HG02588 (cell line): Measurements from ENCODE around the gene MARCKS.
A peak's percentile ranks its signal among the peaks of the same experiment; 100 is the strongest.

Experiments
- ATAC-seq: cut with Tn5 transposase; IDR thresholded peaks from one replicate; pipeline ENCODE4 v1.9.1; 2021; ENCODE audit warnings: mild to moderate bottlenecking, moderate library complexity; ENCODE audit not compliant: unreplicated experiment

MARCKS gene

GRCh38 chr6:113848811-113849210, 8.3 kb upstream of the MARCKS start:
- no peak for ATAC-seq

DNA sequence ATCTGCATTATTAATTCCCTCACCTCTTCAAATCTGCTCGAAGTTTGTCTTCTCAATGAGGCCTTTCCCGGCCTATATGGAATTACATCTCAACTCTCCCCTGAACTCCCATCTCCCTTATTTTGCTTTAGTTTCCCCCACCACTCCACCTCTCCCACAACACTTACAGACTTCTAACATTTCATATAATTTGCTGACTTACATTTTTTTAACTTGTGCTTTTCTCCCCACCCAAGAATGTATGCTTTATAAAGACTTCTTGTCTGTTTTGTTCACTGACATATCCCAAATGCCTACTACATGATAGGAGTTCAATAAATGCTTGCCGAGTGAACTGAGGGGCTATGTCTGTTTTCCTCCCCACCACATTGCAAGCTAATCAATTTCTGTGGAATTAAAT, 3.9 kb upstream of the MARCKS start:
- no peak for ATAC-seq

DNA sequence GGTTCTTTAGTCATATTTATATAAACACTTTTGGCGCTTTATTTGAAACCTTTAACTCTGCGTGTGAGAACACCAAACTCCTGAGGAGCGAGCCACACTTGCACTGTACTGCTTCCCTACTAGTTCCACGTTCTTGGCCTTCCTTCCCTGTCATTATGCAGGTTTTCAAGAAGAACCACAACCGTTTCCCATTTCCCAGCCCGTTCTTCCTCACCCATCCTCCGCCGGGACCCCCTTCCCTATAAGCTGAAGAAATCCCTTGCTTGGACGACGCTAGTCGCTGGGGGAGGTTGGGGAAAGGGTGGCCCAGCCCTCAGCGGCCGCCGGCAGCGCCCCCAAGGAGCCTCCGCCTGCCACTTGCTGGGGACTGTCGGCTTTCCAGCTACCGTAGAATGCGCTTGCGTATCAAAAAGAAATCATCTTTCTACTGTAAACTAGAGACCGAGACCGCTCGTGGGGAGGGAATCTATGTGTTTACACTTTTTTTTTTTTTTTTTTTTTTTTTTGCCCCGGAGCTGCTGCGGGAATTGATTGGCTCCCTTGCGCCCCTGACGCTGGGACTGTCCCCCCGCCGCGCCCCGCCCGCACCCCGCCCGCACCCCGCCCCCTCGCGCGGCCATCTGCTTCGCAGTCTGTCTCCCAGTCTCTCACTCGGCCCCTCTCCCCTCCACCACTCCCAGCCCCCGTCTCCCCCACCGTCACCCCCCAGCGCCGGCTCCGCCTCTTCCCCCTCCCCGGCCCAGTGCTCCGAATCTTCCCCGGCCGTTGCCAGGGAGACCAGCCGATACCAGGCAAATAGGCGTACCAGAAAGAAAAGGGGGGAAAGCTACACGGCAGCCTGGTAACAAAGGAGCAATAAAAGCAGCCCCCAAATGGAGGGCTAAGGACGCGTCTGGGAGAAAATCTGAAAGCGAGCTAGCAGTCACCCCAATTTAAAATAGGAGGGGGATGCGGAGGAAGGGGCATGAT, 2.3 kb upstream of the MARCKS start:
- ATAC-seq: no peak

DNA sequence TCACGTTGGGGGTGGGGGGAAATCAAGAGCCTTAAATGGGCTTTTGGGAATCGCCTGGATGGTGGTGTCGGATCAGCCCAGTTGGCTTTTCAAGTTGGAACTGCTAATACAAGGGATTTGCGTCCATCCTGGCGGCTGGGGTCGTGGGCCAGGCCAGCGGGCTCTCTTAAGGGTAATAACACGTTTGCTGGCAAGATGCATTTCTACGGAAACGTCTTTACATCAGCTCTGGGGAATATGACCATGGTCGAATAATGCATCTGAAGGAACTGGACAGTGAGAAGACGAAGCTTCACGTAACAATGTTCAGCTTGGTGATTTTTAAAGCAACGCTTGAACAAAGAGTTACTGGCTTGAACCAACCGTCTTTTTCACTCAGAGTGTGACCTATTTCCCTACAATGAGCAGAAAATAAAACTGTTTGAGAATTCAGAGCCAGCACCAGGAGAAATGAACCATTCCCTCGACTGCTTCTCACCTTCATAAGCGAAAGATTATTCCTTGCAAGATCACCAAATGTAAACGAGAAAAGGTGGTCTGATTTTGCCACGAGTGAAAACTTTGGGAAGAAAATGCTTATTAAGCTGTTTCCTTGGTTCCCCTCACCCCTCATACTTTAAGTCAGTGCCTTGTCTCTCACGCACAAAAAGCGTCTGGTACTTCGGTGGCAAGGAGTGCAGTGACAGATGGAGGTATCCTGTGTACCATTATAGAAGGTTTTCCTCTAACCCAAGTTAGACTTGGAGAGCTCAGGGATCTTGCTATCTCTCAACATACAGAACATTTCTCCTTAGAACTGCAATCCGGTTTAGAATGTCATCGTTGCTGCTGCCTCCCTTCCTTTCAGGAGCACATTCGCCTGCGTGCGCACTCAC, 1.4 kb upstream of the MARCKS start:
- no peak for ATAC-seq

DNA sequence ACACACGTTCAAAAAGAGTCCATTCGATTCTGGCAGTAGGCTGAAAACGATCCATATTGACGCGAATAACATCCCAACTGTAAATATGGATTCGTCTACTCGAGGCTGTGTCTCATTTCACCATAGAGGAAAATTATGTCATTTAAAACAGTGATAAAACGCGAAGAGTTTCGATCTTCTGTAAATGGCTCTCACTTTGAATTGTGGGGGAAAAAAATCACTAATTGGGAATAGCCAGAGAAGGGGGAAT, 845 bp upstream of the MARCKS start:
- no peak for ATAC-seq

GRCh38 chr6:113857556-113858479, 673 bp downstream of the MARCKS start:
- no peak for ATAC-seq

GRCh38 chr6:113858480-113859348, 1.6 kb downstream of the MARCKS start:
- peak; percentile 81 for ATAC-seq

DNA sequence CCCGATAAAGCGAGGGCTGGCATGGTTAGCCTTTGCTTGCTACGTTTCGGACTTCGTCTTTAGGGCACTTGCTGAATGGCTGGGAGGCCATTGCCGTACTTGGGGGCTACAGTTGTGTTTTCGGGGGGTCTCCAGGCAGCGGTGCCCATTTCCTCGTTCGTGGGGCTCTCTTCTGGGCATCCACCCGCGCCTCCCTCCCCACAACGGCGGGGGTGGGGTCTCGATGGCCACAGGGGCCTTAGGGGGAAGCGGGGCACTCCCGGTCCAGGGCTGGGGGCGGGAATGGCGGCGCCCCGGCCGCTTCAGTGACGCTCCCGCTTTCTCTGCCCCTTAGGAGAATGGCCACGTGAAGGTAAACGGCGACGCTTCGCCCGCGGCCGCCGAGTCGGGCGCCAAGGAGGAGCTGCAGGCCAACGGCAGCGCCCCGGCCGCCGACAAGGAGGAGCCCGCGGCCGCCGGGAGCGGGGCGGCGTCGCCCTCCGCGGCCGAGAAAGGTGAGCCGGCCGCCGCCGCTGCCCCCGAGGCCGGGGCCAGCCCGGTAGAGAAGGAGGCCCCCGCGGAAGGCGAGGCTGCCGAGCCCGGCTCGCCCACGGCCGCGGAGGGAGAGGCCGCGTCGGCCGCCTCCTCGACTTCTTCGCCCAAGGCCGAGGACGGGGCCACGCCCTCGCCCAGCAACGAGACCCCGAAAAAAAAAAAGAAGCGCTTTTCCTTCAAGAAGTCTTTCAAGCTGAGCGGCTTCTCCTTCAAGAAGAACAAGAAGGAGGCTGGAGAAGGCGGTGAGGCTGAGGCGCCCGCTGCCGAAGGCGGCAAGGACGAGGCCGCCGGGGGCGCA, 2.4 kb downstream of the MARCKS start:
- ATAC-seq: no peak

DNA sequence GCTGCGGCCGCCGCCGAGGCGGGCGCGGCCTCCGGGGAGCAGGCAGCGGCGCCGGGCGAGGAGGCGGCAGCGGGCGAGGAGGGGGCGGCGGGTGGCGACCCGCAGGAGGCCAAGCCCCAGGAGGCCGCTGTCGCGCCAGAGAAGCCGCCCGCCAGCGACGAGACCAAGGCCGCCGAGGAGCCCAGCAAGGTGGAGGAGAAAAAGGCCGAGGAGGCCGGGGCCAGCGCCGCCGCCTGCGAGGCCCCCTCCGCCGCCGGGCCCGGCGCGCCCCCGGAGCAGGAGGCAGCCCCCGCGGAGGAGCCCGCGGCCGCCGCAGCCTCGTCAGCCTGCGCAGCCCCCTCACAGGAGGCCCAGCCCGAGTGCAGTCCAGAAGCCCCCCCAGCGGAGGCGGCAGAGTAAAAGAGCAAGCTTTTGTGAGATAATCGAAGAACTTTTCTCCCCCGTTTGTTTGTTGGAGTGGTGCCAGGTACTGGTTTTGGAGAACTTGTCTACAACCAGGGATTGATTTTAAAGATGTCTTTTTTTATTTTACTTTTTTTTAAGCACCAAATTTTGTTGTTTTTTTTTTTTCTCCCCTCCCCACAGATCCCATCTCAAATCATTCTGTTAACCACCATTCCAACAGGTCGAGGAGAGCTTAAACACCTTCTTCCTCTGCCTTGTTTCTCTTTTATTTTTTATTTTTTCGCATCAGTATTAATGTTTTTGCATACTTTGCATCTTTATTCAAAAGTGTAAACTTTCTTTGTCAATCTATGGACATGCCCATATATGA, 3.2 kb downstream of the MARCKS start:
- ATAC-seq: no peak

DNA sequence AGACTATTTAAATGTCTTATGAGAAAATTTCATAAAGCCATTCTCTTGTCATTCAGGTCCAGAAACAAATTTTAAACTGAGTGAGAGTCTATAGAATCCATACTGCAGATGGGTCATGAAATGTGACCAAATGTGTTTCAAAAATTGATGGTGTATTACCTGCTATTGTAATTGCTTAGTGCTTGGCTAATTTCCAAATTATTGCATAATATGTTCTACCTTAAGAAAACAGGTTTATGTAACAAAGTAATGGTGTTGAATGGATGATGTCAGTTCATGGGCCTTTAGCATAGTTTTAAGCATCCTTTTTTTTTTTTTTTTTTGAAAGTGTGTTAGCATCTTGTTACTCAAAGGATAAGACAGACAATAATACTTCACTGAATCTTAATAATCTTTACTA, 5.0 kb downstream of the MARCKS start:
- ATAC-seq: no peak

DNA sequence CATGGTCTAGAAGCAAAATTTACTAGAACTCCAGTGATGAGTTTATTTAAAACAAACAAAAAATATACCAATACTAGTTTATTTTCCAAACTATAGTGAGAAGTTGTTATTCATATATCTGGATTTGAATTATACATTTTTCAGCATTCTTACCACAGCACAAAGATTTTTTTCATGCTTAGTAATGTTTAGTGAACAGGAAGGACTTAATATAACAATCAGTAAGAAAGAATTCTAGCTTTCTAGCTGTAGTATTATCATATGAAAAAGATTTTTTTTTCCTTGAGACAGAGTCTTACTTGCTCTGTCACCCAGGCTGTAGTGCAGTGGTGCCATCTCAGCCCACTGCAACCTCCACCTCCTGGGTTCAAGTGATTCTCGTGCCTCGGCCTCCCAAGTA, 13.8 kb downstream of the MARCKS start:
- ATAC-seq: no peak

DNA sequence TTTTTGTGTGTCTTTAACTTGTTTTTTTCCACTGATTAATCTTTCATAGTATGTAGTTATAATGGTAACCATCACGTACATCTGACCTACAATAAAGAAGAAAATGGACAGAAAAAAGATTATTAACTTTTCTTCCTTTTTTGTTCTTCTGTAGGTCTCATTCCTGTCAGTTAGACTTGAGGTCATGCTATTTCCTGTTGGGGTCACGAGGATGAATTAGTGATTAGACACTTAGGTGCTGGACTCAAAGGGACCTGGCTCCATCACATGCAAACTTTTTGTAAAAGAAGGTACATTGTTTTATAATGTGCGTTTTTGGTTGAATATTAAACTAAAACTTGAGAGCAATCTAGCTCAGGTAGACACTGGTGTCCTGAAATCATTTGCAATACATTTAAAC, 14.8 kb downstream of the MARCKS start:
- ATAC-seq: no peak

GRCh38 chr6:113873043-113873667, 16.0 kb downstream of the MARCKS start:
- ATAC-seq: peak; percentile 100

DNA sequence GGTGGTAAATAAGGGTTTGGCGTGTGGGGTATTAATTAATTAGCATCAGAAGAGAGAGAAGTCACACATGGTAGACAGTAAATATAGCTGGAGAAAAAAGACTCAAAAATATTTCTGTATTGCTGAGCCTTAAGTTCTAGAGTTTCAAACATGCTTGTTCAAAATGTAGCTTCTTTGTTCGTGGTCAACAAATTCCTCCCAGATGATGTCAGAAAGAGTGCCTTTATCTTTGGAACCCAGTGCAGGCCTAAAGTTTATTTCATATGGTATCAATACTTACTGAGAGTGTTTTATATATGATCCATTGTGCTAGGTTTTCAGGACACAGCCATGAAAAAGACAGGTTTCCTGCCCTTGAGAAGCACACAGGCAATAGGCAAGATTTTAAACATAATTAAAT, 18.3 kb downstream of the MARCKS start:
- ATAC-seq: no peak

- ATAC-seq: no peak
Observed at GRCh38 chr6:113876695-113877094, 19.6 kb downstream of the MARCKS start.

DNA sequence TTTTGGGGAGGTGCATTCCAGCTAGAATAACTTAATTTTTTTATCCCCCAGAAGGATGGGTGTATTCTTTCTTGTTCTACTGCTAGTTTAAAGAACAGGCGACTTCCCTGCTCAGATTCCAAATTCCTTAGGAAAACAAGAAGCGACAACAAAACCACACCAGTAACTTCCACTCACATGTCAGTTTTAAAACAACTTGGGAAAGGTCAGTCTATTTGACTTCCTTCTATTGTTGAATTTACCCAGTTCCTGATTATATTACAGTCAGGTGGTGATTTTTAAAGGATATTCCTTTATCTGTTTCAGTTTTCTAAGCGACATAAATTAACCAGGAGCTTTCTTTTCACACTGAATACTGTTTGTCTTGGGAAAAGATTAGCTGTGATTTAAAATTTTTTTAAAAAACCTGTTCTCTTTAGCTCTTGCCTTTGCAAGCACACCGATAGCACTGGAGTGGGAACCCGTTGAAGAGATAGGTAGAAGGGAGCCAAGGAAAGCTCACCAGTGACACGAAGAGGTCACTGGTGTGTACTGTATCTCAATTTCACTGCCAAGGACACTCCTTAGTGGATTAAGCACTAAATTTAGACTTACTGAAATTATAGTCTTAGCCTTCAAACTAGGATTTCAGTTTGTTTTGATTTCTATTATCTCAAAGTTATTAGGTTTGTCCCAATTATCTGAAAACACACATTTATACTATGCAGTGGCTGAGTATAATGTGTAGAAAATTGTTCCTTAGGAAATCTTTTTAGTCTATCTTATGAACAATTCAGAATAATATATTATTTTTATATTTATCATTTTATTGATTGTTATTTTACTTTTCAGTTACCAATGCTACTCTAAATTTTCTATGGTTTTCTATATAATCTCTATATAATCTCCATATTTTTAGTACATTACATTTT, 22.3 kb downstream of the MARCKS start:
- ATAC-seq: peak; percentile 100

- ATAC-seq: no peak
Observed at GRCh38 chr6:113881478-113881980, 24.4 kb downstream of the MARCKS start.
